Measurements from ENCODE around the gene TIGD1.

DNA sequence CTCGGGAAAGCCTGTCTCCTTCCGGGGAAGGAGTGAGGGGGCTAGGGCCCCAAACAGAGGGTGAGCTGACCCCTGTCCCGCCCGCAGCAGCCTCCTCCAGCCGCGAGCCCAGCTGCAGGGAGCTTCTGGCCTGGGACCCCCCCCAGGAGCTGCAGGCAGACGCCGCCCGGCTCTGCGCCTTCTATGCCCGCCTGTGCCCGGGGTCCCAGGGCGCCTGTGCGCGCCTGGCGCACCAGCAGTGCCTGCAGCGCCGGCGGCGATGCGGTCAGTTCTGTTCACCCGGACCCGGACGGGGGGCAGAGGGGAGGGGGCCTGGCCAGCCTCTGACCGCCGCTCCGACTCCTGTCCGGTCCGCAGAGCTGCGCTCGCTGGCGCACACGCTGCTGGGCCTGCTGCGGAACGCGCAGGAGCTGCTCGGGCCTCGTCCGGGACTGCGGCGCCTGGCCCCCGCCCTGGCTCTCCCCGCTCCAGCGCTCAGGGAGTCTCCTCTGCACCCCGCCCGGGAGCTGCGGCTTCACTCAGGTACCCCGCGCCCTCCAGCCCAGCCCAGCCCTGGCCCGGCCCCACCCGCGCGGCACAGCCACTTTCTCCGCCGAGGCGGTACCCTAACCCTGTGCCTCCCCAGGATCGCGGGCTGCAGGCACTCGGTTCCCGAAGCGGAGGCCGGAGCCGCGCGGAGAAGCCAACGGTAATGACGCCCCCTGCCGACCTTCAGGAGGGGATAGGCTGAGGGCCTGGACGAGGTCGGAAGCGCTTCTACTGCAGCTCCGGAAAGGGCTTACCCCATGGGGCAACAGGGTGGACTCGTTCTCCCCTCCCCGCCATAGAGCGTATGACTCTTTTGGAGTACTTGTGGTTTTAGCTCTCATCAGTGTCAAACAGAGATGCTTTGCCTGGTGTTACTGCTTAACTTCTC is 26.4 kb downstream of the TIGD1 start:
- TF ChIP-seq GATA2 (IDR thresholded peaks at IDR 0.05; ENCODE audit: low read depth, low read length) (no peak), GATA3 (IDR thresholded peaks at IDR 0.05; ENCODE audit: low read depth, low read length) (no peak)
